Neutrophil (primary cell): ENCODE measurements around the gene FEM1C.
A peak's percentile ranks its signal among the peaks of the same experiment; 100 is the strongest.
"Not testable (repeated sequence)": the region's sequence is repeated elsewhere in the genome, so short reads cannot be mapped to it uniquely, and the experiment has no call there.

Experiments
- H3K27ac ChIP-seq: fragments of 200-600 bp; sonication (generic); 2 replicates; pipeline ENCODE4 v1.5.1; 2016; ENCODE audit warnings: mild to moderate bottlenecking, moderate library complexity
- H3K27me3 ChIP-seq: fragments of 200-600 bp; sonication (generic); 2 replicates; pipeline ENCODE4 v1.6.0; 2016; ENCODE audit warnings: mild to moderate bottlenecking
- H3K36me3 ChIP-seq: fragments of 200-600 bp; sonication (generic); 2 replicates; pipeline ENCODE4 v1.5.1; 2017
- H3K4me1 ChIP-seq, 2 experiments: fragments of 200-600 bp in 1 of 2; sonication (generic) in 1 of 2; 1 replicate in 1 of 2; 2 replicates in 1 of 2; pipeline versions ENCODE4 v1.5.1 to v1.6.1; 2013 to 2016; ENCODE audit warnings: low read depth in 1 of 2, low read length in 1 of 2, mild to moderate bottlenecking in 1 of 2, moderate library complexity in 1 of 2; ENCODE audit not compliant: control insufficient read depth in 1 of 2, insufficient read depth in 1 of 2
- H3K4me3 ChIP-seq, 2 experiments: fragments of 200-600 bp in 1 of 2; sonication (generic) in 1 of 2; 1 replicate in 1 of 2; 2 replicates in 1 of 2; pipeline ENCODE4 v1.5.1; 2013 to 2016; ENCODE audit warnings: low read depth in 1 of 2, low read length in 1 of 2, mild to moderate bottlenecking in 1 of 2, moderate library complexity in 1 of 2
- H3K9me3 ChIP-seq: fragments of 200-600 bp; sonication (generic); 2 replicates; pipeline ENCODE4 v1.5.1; 2016
- TF ChIP-seq, protein P1 (sequence below): fragments of 200-600 bp; sonication (generic); IDR thresholded peaks from 2 replicates; pipeline ENCODE4 v1.5.1; 2016; ENCODE audit warnings: antibody characterized with exemption

The FEM1C gene

DNA sequence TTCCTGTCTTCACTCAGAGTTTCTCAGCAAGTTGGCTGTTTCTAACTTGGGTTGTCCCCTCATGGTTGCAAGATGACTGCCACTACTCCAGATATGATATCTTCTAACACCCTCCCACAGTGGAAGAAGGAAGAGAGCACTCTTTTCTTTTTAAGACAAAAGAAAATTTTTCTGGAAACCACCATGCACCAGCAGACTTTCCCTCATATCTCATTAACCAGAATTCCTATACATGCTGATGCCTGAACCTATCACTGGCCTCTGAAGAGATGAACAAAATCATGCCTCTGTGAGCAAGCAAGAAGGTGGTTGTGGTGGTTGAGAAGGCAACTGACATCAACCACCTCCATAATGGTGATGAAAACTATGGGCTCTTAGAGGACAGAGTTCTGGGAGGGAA, 56.8 kb downstream of the FEM1C start:
- H3K4me3 ChIP-seq, result no peak overlapping the region
- peaks cover 70 to 74% of the 10 kb centered on the region in 2 experiments for H3K4me1 ChIP-seq
- peak overlapping the region; percentile 75 for H3K27ac ChIP-seq
- H3K27me3 ChIP-seq, result no peaks in the 10 kb centered on the region
- H3K9me3 ChIP-seq, result no peaks in the 10 kb centered on the region
- H3K36me3 ChIP-seq, result no peaks in the 10 kb centered on the region
- TF ChIP-seq, protein P1, sequence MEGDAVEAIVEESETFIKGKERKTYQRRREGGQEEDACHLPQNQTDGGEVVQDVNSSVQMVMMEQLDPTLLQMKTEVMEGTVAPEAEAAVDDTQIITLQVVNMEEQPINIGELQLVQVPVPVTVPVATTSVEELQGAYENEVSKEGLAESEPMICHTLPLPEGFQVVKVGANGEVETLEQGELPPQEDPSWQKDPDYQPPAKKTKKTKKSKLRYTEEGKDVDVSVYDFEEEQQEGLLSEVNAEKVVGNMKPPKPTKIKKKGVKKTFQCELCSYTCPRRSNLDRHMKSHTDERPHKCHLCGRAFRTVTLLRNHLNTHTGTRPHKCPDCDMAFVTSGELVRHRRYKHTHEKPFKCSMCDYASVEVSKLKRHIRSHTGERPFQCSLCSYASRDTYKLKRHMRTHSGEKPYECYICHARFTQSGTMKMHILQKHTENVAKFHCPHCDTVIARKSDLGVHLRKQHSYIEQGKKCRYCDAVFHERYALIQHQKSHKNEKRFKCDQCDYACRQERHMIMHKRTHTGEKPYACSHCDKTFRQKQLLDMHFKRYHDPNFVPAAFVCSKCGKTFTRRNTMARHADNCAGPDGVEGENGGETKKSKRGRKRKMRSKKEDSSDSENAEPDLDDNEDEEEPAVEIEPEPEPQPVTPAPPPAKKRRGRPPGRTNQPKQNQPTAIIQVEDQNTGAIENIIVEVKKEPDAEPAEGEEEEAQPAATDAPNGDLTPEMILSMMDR, result no peak

DNA sequence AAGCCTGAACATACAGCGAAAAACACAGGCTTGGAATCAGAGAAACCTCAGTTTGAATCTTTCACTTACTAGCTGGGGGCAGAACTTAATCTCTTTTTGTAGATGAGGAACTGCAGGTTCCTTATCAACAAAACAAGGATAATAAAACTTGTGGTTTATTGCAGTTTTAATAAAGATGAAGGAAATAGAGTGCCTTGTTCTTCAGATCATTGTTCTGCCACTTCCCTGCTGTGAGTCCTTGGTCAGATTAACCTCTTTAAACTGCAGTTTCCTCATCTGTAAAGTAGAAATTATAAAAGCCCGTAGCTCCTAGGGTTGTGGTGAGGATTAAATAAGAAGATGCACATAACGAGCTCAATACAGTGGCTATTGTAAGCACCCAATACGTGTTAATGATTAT, 57.4 kb downstream of the FEM1C start:
- Histone ChIP-seq H3K27ac (peak overlapping the region; percentile 75), H3K9me3 (no peaks in the 10 kb centered on the region), H3K4me1 (peaks cover 64 to 68% of the 10 kb centered on the region in 2 experiments), H3K27me3 (no peaks in the 10 kb centered on the region), H3K36me3 (no peaks in the 10 kb centered on the region), H3K4me3 (no peak overlapping the region)
- TF ChIP-seq, protein P1, result no peak

DNA sequence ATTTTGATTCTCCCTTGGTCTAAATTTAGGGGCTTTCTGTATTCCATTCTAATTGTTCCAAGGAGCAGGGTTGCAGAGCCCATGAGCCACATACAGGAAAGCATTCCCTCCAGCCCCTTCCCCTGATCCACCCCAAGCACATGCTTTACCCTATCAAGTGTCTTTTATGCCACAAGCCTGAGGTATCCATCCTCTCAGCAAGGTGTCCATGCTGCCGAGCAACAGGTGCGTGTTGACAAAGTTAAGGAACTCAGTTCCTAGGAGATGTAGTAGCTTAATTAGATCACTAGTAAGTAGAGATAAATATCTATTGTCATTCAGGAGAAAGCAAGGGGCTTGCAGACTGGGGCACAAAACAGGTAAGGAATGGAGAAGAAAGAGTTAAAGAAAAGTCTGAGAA, 57.8 kb downstream of the FEM1C start:
- Histone ChIP-seq H3K4me1 (peaks cover 60 to 64% of the 10 kb centered on the region in 2 experiments), H3K27ac (peak overlapping the region; percentile 75), H3K9me3 (no peaks in the 10 kb centered on the region), H3K27me3 (no peaks in the 10 kb centered on the region), H3K36me3 (no peaks in the 10 kb centered on the region), H3K4me3 (no peak overlapping the region)
- TF ChIP-seq, protein P1, result no peak

DNA sequence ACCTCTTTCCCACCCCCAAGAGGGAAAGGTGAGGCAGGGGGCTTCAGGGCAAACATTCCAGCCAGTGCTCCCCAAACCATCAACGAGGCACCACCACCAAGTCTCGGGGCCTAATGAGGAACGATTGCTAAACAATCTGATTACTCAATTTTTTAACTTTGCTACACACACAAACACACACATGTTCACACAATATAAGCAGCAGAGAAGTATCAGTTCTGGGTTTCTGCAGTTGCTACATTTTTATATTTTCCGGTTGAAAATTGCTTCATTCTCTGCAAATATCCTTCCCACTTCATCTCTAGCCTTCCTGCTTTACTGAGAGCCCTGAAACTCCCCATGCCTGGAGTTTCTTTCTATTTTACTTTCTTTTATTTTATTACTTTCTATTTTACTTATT, 60.2 kb downstream of the FEM1C start:
- TF ChIP-seq, protein P1, result no peak
- Histone ChIP-seq H3K36me3 (no peaks in the 10 kb centered on the region), H3K9me3 (no peaks in the 10 kb centered on the region), H3K27me3 (no peaks in the 10 kb centered on the region), H3K4me1 (peaks cover 45 to 48% of the 10 kb centered on the region in 2 experiments), H3K4me3 (peak overlapping the region; percentile 37 to 46), H3K27ac (peak overlapping the region; percentile 75)

DNA sequence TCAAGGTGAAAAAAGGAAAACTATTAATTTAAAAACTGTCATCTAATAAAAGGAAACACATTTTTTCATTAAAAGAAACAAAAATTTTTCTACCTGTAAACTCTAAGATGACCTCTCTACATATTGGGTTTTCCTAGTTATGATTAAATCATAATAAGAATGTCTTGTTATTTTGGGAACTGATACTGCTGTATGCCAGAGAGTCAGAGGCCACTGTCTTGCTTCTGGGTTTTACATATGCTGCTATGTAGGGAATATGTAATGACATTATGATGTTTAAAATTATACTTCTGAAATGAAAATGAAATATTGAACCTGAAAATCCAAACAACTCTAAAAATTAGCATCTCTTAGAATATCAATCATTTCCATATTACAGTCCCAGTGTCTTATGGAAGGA, 63.7 kb downstream of the FEM1C start:
- Histone ChIP-seq H3K36me3 (no peaks in the 10 kb centered on the region), H3K4me3 (no peak overlapping the region), H3K4me1 (peaks cover 26 to 27% of the 10 kb centered on the region in 2 experiments), H3K27ac (no peak overlapping the region), H3K27me3 (no peaks in the 10 kb centered on the region), H3K9me3 (no peaks in the 10 kb centered on the region)
- TF ChIP-seq, protein P1, result no peak

DNA sequence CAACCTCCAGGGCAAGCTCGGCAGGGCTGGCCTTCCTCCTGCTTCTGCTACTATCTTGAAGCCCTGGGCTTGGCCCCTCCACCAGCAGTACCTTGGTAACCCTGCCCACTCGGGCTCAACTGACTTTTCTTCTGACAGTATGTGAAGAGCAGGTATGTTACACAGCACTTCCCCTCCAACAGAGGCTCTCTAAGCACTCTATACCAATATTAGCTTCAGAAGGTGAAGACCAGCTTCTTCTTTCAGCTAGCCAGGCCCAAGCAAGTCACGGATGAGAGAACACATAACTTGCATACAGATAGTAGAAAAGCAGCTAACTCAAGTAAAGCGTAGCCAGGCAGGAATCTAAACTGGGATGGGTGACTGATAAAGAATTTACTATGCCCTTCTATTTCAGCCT, 64.3 kb downstream of the FEM1C start:
- TF ChIP-seq, protein P1, result no peak

DNA sequence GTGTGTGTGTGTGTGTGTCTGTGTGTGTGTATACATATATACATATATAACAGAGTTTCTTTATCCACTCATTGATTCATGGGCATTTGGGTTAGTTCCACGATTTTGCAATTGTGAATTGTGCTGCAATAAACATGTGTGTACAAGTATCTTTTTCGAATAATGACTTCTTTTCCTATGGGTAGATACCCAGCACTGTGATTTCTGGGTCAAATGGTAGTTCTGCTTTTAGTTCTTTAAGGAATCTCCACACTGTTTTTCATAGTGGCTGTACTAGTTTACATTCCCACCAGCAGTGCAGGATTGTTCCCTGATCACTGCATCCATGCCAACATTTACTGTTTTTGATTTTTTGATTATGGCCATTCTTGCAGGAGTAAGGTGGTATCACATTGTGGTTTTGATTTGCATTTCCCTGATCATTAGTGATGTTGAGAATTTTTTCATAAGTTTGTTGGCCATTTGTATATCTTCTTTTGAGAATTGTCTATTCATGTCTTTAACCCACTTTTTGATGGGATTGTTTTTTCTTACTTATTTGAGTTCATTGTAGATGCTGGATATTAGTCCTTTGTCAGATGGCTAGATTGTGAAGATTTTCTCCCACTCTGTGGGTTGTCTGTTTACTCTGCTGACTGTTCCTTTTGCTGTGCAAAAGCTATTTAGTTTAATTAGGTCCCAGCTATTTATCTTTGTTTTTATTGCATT, 65.3 kb downstream of the FEM1C start:
- not testable (repeated sequence) for H3K36me3 ChIP-seq, H3K27me3 ChIP-seq, H3K4me3 ChIP-seq, H3K9me3 ChIP-seq, H3K27ac ChIP-seq
- peaks cover 10 to 11% of the 10 kb centered on the region in 2 experiments for H3K4me1 ChIP-seq

More for the DNA sequence above, 64.3 kb downstream of the FEM1C start:
- no peaks in the 10 kb centered on the region for H3K27me3 ChIP-seq
- H3K36me3 ChIP-seq, result no peaks in the 10 kb centered on the region
- peaks cover 20 to 21% of the 10 kb centered on the region in 2 experiments for H3K4me1 ChIP-seq
- H3K4me3 ChIP-seq, result no peak overlapping the region
- no peak overlapping the region for H3K27ac ChIP-seq
- H3K9me3 ChIP-seq, result no peaks in the 10 kb centered on the region
